Ascending aorta (tissue), 2 donors: Measurements from ENCODE around the gene DAB1. TPM values are rescaled to one million over a fixed set of nuclear protein-coding genes. Genes with fewer than 3 reads are reported as not detected.
"Not testable (repeated sequence)": the region's sequence is repeated elsewhere in the genome, so short reads cannot be mapped to it uniquely, and the experiment has no call there.

ENCODE experiments used
- DNase-seq, 2 donors: peaks; one replicate each; pipeline ENCODE4 v3.0.0-alpha.2; 2019; ENCODE audit warnings: low spot score in 2 of 2
- H3K27ac ChIP-seq, 2 donors: fragments of 200-600 bp; sonication (generic); one replicate each; pipeline ENCODE4 v1.5.1; 2016 to 2017; ENCODE audit warnings: mild to moderate bottlenecking in 1 of 2
- H3K27me3 ChIP-seq: fragments of 200-600 bp; sonication (generic); one replicate; pipeline ENCODE4 v1.5.1; 2017
- H3K36me3 ChIP-seq, 2 donors: fragments of 200-600 bp; sonication (generic); one replicate each; pipeline ENCODE4 v1.5.1; 2016
- H3K4me1 ChIP-seq, 2 donors: fragments of 200-600 bp; sonication (generic); one replicate each; pipeline ENCODE4 v1.5.1; 2016 to 2017; ENCODE audit warnings: mild to moderate bottlenecking in 1 of 2
- H3K4me3 ChIP-seq, 2 donors: fragments of 200-600 bp; sonication (generic); one replicate each; pipeline ENCODE4 v1.5.1; 2016 to 2017; ENCODE audit warnings: mild to moderate bottlenecking in 1 of 2
- H3K9me3 ChIP-seq, 2 donors: fragments of 200-600 bp; sonication (generic); one replicate each; pipeline ENCODE4 v1.5.1; 2016
- CTCF ChIP-seq, 3 experiments: fragments of 200-600 bp in 2 of 3; fragments of 450-650 bp in 1 of 3; sonication (generic) in 2 of 3; IDR thresholded peaks; one replicate each; pipeline ENCODE4 v1.5.1; 2016 to 2019; ENCODE audit warnings: antibody characterized with exemption in 3 of 3, mild to moderate bottlenecking in 1 of 3, moderate library complexity in 1 of 3
- intact Hi-C: fragments of 100-400 bp; cut with DNase I; formaldehyde crosslinking; loops from one replicate; pipeline ENCODE4 v1.15.1; 2023
- total RNA-seq: library from RNA; depleted of rRNA; stranded (reverse); fragments of >200 nt; gene quantifications from one replicate; pipeline ENCODE4 v1.1.0, GENCODE V29; 2016

DAB1 gene
- total RNA-seq, 1 donor from 2014 or later, result not detected

- no peak overlapping the region for H3K4me3 ChIP-seq
- H3K27ac ChIP-seq, result no peak overlapping the region
- H3K9me3 ChIP-seq, result no peaks in the 10 kb centered on the region
- TF ChIP-seq CTCF (IDR thresholded peaks at IDR 0.05), result no peak
- H3K27me3 ChIP-seq, result no peaks in the 10 kb centered on the region
- no peaks in the 10 kb centered on the region for H3K4me1 ChIP-seq
- no peak for DNase-seq
- no peaks in the 10 kb centered on the region for H3K36me3 ChIP-seq
- intact Hi-C loops, result no loop called here
Observed at GRCh38 chr1:57232500-57232899, 191.4 kb downstream of the DAB1 start.

GRCh38 chr1:57229998-57230397 is 193.9 kb downstream of the DAB1 start:
- intact Hi-C loops, result no loop called here
- Histone ChIP-seq H3K4me1 (no peaks in the 10 kb centered on the region), H3K36me3 (no peaks in the 10 kb centered on the region), H3K9me3 (no peaks in the 10 kb centered on the region), H3K27ac (no peak overlapping the region), H3K27me3 (no peaks in the 10 kb centered on the region), H3K4me3 (no peak overlapping the region)
- no peak for DNase-seq
- TF ChIP-seq CTCF (IDR thresholded peaks at IDR 0.05), result no peak

GRCh38 chr1:57229076-57229475 is 194.8 kb downstream of the DAB1 start:
- intact Hi-C loops, result no loop called here
- no peaks in the 10 kb centered on the region for H3K4me1 ChIP-seq

GRCh38 chr1:57222801-57223200 is 201.1 kb downstream of the DAB1 start:
- Histone ChIP-seq H3K4me3 (no peak overlapping the region), H3K4me1 (no peaks in the 10 kb centered on the region), H3K27ac (no peak overlapping the region)

More at GRCh38 chr1:57229076-57229475, 194.8 kb downstream of the DAB1 start:
- H3K27ac ChIP-seq, result no peak overlapping the region
- H3K36me3 ChIP-seq, result no peaks in the 10 kb centered on the region
- no peak for TF ChIP-seq CTCF (IDR thresholded peaks at IDR 0.05)
- H3K4me3 ChIP-seq, result no peak overlapping the region
- H3K27me3 ChIP-seq, result no peaks in the 10 kb centered on the region
- no peak for DNase-seq
- H3K9me3 ChIP-seq, result no peaks in the 10 kb centered on the region

GRCh38 chr1:57222307-57222706 is 201.6 kb downstream of the DAB1 start:
- DNase-seq, result no peak
- TF ChIP-seq CTCF (IDR thresholded peaks at IDR 0.05), result no peak
- intact Hi-C loops, result no loop called here
- Histone ChIP-seq H3K4me3 (no peak overlapping the region), H3K4me1 (no peaks in the 10 kb centered on the region), H3K36me3 (no peaks in the 10 kb centered on the region), H3K27ac (no peak overlapping the region), H3K9me3 (no peaks in the 10 kb centered on the region), H3K27me3 (no peaks in the 10 kb centered on the region)

More at GRCh38 chr1:57222801-57223200, 201.1 kb downstream of the DAB1 start:
- intact Hi-C loops, result no loop called here
- no peak for TF ChIP-seq CTCF (IDR thresholded peaks at IDR 0.05)
- DNase-seq, result no peak
- Histone ChIP-seq H3K36me3 (no peaks in the 10 kb centered on the region), H3K27me3 (no peaks in the 10 kb centered on the region), H3K9me3 (no peaks in the 10 kb centered on the region)

GRCh38 chr1:57220905-57221304 is 203.0 kb downstream of the DAB1 start:
- H3K27ac ChIP-seq, intact Hi-C loops, H3K27me3 ChIP-seq, H3K4me1 ChIP-seq, H3K36me3 ChIP-seq, H3K4me3 ChIP-seq, DNase-seq, H3K9me3 ChIP-seq: not testable (repeated sequence)
